NCI-H2081 (cell line): ENCODE data around the gene ARHGDIG.

Experiments
- DNase-seq, 2 experiments: peaks; one replicate each; lab custom pipeline; 2025; lab: John Stamatoyannopoulos, UW

The ARHGDIG gene

DNA sequence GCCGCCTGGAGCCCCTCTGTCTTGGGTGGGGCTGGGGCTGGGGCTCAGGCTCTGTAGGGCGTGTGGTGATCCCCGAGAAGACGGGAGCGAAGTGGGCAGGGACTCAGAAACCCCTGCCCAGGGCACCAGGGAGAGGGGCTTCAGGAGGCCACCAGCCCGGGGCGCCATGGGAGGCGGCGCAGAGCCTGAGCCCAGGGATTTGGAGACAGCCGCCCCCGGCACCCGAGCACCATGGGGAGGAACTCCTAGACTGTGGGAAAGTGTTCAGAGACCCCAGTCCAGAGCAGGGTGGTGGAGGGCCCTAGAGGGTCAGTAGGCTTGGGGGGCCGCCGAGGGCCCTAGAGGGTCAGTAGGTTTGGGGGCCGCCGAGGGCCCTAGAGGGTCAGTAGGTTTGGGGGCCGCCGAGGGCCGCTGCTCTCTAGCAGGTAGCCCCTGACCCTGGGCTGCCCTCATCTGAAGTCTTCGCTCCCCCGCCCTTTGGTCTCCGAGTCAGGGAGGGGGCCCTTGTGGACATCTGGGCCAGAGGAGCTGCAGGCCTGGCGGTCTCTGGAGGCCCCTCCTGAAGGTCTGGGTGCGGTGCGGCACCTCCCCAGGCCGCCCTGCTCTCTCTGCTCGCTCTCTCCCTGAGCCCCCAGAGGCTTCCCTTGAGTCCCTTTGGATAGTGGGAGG is 734 bp downstream of the ARHGDIG start:
- no peak for DNase-seq

DNA sequence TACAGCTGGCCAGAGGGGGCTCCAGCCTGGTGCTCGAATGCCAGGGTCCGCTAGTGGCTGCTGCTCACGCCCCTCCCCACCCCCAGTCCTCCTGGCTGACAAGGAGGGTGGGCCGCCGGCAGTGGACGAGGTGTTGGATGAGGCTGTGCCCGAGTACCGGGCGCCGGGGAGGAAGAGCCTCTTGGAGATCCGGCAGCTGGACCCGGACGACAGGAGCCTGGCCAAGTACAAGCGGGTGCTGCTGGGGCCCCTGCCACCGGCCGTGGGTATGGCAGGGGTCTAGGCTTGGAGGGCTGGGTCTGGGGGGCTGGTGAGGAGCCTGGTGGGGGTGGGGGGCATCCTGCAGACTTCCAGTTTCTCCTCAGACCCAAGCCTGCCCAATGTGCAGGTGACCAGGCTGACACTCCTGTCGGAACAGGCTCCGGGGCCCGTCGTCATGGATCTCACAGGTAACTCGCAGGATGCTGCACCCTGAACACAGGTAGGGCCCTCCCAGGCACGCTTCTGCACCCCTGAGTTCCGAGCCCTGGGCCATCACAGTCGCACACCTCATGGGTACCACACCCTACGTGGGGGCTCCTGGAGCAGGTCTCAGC is 1.4 kb downstream of the ARHGDIG start:
- DNase-seq = no peak

DNA sequence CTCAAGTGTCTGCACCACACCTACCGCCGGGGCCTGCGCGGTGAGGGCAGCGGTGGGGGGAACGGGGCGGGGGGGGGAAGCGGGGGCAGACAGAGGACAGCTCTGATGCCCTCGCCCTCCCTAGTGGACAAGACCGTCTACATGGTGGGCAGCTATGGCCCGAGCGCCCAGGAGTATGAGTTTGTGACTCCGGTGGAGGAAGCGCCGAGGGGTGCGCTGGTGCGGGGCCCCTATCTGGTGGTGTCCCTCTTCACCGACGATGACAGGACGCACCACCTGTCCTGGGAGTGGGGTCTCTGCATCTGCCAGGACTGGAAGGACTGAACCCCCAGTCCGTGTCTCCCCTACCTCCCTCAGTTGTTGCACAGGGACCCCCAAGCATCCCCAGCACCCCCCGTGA is 2.1 kb downstream of the ARHGDIG start:
- no peak for DNase-seq

DNA sequence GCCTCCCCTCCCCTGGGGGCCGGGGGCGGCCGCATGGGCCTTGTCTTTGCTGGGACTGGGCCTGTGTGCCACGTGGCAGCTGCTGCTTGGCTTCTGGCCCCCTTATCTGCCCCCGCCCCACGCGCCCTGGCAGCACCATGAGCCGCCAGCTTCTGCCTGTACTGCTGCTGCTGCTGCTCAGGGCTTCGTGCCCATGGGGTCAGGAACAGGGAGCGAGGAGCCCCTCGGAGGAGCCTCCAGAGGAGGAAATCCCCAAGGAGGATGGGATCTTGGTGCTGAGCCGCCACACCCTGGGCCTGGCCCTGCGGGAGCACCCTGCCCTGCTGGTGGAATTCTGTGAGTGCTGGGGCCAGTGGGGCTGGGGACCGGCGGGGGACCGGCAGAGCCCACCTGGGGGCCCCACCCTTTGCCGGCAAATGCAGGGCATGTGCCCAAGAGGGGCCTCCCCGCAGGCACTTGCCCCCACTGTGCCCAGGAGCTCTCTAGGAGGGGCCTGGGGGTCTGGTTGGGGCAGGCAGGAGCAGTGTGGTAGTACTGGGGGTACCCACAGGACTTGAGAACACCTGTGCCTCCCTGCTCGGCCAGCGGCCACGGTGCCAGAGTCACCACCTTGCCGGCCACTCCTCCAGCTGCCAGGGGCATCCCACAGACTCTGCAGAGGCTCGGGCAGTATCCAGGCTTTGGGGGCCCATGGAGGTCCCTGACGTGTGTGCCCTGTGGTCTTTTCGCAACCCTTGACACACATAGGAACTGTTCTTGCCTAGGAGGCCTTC is 2.8 kb downstream of the ARHGDIG start, which contains the start of gene PDIA2:
Gene PDIA2 (plus strand): TSS at position 132 of the 773 bp plus-strand sequence. CDS start 6 bp downstream, at position 138.
- DNase-seq = no peak

DNA sequence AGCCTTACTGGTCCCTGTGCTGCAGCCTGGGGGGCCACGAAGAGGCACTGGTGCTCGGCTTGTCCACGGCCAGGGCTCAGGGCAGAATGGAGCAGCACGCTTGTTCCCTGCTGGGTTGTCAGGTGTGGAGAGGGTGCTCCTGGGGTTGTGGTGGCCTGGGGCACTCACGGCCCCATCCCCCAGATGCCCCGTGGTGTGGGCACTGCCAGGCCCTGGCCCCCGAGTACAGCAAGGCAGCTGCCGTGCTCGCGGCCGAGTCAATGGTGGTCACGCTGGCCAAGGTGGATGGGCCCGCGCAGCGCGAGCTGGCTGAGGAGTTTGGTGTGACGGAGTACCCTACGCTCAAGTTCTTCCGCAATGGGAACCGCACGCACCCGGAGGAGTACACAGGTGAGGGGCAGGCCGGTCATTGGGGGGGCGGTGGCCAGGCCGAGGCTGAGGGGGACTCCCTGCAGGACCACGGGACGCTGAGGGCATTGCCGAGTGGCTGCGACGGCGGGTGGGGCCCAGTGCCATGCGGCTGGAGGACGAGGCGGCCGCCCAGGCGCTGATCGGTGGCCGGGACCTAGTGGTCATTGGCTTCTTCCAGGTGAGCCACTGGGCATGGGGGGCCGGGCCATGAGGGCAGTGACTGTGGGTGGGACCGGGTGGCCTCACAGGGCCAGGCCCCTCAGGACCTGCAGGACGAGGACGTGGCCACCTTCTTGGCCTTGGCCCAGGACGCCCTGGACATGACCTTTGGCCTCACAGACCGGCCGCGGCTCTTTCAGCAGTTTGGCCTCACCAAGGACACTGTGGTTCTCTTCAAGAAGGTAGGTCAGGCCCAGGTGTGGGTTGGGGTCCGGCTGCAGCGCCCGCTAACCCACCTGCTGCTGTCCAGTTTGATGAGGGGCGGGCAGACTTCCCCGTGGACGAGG is 4.1 kb downstream of the ARHGDIG start:
- no peak for DNase-seq

DNA sequence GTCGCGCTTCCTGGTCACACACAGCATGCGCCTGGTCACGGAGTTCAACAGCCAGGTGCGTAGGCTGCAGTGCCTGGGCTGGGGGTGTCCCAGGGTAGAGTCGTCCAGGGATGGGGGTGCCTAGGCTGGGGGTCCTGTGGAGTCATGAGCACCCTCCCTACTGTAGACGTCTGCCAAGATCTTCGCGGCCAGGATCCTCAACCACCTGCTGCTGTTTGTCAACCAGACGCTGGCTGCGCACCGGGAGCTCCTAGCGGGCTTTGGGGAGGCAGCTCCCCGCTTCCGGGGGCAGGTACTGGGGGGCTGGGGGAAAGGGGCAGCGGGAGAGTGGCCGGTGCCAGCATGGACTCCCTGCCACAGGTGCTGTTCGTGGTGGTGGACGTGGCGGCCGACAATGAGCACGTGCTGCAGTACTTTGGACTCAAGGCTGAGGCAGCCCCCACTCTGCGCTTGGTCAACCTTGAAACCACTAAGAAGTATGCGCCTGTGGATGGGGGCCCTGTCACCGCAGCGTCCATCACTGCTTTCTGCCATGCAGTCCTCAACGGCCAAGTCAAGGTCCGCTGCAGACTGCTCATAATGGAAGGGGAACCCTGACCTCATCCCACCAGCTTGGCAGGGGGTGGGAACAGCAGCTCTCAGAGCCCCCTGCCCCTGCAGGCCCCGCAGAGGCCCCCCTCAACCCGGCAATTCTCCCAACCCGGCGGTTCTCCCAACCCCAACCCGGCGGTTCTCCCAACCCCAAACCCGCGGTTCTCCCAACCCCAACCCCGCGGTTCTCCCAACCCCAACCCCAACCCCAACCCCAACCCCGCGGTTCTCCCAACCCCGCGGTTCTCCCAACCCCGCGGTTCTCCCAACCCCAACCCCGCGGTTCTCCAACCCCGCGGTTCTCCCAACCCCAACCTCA is 5.0 kb downstream of the ARHGDIG start:
- no peak for DNase-seq

DNA sequence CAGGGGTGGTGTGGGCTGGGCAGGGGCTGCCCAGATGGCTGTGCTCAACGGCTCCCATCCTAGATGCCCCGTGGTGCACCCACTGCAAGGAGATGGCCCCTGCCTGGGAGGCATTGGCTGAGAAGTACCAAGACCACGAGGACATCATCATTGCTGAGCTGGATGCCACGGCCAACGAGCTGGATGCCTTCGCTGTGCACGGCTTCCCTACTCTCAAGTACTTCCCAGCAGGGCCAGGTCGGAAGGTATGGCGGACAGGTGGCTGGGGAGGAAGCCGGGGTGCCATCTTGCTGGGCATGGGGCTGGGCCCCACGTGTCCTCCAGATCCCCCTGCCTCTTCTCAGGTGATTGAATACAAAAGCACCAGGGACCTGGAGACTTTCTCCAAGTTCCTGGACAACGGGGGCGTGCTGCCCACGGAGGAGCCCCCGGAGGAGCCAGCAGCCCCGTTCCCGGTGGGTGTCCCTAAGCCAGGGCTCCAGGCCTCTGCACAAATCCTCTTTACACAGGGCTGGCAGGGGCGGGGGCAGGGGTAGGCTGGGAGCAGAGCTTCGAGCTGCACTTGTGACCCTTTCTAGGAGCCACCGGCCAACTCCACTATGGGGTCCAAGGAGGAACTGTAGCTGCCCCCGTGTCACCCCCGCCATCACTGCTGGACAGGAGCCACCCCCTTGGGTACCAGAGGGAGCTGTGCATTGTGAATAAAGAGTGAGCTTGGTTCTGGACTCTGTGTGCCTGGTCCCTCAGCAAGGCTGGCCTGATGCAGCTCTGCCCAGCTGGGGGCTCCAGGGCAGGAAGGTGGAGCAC is 6.3 kb downstream of the ARHGDIG start:
- no peak for DNase-seq

DNA sequence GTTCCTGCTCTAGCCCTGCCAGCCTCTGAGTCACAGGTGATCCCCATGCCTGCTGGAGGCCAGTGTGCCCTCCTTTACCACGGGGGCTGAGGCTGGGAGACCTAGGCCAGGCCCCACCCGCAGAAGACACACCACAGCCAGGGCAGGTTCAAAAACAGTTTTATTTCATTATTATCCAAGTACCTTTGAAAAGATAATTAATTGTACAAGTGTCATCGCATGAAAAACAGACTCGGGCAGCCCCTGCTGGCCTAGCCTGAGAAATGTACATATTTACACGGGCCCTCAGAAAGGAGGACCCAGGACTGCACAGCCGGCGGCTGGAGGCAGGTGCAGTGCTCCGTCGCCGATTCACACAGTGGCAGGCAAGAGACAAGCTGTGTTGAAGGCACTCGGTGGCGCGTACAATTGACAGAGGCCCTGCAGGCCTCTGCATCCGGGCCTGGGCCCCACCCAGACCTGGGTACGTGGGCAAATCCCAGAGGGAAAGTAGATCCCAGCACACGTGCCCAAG is 7.0 kb downstream of the ARHGDIG start:
- DNase-seq = peak; percentile 51 to 76

DNA sequence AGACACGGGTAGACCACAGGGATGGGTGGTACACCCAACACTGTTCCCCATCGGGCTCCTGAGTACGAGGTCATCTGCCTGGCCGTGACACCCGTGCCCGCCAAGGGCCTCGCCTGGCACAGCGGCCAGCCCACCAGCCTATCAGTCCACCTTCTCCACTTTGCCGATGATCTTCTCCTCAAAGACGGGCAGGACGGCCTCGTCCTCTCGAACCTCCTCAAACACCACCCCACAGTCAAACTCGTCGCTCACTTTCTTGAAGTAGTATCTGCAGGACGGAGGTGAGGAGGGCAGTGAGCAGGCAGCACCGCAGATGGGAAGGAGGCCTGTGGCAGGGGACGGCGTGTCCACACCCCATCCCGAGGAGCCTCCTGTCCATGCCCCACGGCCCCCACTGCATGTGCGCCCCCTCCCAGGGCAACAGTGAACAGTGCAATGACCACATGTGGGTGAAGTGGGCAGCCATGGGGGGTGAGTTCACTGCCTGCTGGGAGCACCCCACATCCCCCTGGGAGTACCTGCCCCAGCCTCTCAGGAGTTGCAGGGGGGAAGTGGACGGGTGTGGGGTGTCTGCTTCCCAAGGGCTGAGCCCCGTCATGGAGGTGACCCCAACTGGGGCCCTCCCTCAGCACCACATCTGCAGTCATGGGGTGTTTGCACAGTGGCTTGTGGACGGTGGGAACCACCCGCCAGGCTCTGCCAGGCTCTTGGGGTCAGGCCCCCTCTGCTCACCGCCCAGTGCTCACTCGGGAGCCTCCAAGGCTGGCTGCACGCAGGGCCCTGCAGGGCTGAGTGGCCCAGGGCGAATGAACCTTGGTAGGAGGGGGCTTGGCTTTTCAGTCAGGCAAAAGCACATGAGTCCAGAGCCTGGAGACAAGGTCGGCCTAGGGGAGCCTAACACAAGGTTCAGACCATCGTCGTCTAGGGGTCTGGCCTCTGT is 7.9 kb downstream of the ARHGDIG start:
- no peak for DNase-seq

DNA sequence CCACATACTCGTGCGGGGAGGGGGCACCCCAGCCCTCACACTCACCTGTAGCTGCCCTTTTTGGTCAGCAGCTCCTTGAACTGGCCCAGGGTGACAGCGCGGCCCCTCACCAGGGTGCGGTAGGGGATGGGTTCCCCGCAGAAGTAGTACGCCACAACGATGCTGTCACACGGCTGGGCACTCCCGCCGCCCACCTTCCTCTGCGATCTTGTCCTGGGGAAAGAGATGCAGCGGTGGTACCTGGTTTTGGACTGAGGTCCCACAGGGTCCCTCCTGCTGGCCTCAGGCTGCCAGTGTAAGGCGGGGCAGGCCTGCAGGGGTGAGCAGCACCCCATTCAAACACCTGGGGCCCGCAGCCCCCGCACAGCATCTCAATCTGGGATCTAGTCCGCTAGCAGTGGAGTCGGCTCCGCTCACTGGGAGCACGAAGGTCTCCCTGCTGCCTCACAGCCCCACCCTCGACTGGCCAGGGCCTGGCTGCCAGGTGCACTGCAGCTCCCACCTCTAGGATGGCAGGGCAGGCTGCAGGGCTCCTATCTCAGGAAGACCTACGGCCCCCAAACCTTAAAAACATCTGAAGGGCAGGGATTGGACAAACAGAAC is 9.1 kb downstream of the ARHGDIG start:
- no peak for DNase-seq

DNA sequence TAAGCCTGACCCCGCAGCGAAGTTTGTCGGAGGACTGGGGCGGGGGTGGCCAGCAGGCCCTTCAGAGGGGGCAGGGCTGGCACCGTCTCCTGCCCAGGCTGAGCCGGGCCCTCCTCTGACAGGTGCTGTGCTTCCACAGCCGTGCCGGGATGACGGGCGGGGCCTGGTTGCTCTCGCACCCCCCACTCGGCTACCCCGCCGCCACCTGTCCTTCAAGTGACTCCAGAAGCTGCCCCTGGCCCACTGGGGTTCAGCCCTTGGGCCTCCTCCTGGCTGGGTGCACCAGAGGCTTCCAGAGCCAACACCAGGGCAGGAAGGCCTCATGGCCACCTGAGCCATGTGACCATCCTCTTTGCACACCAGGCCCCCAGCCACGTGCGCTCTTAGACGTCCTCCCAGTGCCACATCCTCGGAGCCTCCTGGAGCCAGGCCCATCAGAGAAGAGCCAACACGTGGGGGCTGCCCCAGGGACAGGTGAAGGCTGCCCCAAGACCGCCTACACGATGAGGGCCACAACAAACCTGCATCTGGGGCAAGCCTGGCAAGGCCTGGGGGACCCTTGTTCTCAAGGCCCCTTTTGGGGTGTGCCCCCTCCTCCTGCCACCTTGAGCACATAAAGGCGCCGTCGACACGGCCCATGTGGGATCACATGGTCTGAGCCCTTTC is 9.8 kb downstream of the ARHGDIG start:
- DNase-seq = no peak

DNA sequence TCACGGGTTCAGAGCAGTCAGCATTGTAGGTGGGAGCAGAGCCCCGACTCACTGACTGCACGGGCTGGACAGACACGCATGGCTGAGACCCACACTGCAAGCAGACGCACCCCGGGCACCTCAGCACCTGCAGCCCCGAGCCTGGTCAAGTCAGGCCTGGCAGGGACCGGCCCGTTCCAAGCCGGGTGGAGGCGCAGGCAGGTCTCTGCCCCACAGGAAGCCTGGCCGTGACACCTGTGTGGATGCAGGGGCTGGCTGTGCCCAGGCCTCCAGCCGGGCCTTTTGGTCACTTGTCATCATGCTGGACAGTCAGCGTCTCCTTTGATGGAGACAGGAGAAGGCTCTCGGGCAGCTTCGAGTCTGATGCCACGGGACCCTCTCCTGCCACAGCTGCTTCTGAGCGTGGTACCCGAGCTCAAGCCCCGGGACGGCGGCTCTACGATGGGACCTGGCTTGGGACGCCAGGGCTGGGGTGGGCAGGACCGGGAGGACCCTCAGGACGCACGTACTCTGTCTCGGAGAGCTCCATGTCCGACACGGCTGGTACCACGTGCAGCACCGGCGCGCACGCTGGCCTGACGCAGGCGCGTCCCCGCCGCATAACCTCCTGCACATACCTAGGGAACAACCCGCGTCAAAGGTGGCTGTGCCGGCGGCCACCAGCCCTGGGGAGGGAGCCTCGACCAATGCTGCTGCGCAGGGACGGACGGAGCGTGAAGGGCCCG is 10.5 kb downstream of the ARHGDIG start:
- no peak for DNase-seq

DNA sequence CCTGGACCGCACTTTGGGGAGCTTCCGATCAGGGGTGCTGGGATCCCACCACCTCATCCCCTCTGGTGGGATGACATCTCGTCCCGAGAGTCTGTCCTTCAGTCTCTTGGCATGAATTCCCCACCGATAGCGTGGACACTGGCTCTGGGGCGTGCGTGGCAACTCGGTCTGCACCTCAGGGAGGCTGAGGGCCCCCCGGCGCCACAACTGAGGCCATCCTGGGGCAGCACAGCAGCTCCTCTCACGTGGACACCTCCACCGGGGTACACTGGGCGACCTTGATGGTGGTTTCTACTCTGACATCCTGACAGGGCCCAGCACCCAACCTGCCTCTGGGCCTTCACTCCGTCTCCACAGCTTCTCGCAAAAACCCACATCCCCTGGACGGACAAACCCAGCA is 11.1 kb downstream of the ARHGDIG start:
- DNase-seq = no peak

DNA sequence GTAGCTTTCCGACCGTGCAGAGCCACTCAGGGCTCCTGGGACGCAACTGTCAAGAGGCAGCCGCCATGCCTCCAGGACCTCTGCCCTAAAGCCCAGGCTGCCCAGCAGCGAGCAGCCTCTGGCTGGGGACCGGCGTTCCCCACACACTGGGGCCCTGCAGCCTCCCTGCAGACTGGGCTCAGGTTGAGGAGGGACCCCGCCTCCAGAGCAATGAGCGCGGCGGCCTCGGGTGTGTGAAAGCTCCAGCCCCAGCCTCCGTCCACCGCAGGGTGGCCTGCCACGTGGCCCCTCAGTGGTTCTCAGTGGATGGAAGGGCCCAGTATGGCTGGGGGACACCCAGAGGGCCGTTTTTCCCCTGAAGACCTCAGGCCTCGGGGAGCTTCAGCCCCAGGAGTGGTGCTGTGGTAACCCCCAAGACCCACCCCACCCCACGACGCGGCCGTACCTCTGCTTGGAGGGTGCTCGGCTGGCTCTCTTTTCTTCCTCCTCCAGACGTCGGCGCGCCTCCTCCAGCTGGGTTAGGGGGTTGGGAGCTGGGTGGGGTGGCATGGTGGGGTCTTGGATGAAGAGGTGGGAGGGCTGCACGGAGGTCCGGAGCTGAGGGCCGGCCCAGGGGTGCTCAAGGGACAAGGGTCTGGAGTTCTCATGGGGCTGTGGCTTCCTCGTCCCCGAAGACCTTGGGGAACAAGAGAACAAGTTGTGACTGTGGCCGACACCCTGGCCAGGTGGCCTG is 12.8 kb downstream of the ARHGDIG start:
- no peak for DNase-seq

DNA sequence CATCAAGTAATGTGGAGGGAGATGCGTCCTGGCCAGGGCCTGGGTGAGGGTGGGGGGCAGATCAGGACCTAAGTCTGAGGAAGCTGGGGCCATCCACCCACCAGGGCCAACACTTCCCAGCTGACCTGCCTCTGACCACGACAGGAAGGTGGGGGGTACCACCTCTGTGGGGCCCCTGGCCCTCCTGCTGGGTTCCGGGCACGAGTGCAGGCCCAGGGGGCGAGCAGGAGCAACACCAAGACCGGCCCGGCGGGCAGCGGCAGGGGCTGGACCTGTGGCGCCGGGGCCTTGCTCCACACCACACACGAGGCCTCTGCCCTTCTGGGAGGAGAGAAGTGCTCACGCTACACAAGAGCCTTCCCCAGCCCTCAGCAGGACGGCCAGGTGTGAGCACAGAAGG is 15.9 kb downstream of the ARHGDIG start:
- DNase-seq = no peak

DNA sequence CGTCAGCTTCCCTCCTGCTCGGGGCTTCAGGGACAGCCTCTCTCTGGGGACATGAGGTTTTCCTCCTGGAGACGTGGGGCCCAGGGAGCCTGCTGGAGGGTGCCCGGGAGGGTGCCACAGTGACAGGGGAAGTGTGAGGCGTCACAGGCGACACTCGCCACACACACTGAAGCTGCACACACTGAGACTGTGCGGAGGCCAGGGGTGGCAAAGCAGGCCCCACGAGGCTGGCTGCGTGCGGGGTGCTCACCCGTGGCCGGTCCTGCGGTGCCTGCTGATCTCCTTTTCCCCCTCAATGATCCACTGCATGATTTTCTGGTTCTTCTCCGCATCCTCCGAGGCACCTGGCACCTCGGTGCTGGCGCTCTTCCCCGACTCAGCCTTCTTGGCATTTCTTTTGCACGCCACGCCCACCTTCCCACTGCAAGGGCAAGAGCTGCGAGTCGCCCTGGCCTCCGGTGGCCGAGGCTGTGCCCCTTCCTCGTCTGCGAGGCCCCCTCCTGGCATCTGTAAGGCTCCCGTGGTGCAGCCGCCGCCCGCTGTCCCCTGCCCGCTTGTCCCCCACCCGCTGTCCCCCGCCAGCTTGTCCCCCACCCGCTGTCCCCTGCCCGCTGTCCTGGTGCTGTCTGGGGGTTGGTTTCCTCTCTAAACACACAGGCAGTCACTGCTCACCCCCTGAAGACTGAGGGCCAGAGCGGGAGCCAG is 16.6 kb downstream of the ARHGDIG start:
- no peak for DNase-seq
